Measurements from ENCODE around the gene PGC.

The PGC gene

DNA sequence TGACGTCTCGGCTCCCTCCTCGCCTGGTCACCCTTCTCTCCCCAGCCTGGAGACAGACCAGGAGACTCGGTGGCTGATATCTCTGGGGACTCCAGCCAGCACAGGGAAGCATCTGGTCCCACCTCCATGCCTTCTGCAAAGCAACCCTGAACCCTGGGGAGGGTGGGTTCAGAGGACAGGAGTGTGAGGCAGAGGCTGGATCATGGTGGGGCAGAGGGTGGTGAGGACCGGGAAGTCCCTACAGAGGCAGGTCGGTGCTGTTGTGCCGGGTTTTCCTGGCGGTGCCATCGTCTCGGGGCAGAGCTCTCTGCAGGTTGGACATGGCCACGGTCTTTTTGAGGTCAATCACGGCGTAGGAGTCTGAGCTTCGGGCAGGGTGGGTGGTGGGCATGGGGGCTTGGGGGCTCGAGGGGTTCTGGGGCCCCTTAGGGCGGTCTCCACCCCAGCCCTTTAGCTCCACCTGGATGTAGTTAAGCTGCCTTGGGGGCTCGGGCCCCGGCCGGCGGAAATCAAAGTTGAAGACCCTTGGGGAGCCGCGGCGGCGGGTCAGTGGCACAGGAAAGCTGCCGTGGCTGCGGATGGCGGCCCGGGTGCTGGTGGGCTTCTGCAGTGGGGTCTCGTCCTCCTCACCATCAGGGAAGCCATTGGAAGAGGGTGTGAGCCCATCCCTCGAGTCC, 23.3 kb upstream of the PGC start:
- ATAC-seq (ENCODE audit: insufficient read depth, low read depth), result no peak
- TF ChIP-seq CTCF (IDR thresholded peaks at IDR 0.05; ENCODE audit: borderline replicate concordance, extremely low read depth, low read length, poor library complexity, severe bottlenecking), result no peak
- no peak for TF ChIP-seq EZH2 (IDR thresholded peaks at IDR 0.05; ENCODE audit: borderline replicate concordance, low read depth, low read length, severe bottlenecking)
- H3K36me3 ChIP-seq (ENCODE audit: insufficient read depth, low read length), result peaks cover 40% of the 10 kb centered on the region
- no peak for DNase-seq
- H3K9me3 ChIP-seq (ENCODE audit: insufficient read depth, low read length, severe bottlenecking), result no peaks in the 10 kb centered on the region
- no peak overlapping the region for H3K9ac ChIP-seq (ENCODE audit: low read depth, low read length)
- H4K20me1 ChIP-seq (ENCODE audit: insufficient read depth, low read length), result no peaks in the 10 kb centered on the region
- no peak overlapping the region for H3K27ac ChIP-seq (ENCODE audit: low read length)
- no peak overlapping the region for H2AFZ ChIP-seq (ENCODE audit: low read depth, low read length)
- no peaks in the 10 kb centered on the region for H3K4me1 ChIP-seq (ENCODE audit: insufficient read depth, low read length)
- no peaks in the 10 kb centered on the region for H3K27me3 ChIP-seq (ENCODE audit: insufficient read depth, low read length, poor library complexity)
- H3K4me2 ChIP-seq (ENCODE audit: insufficient read depth, low read length), result no peak overlapping the region
- H3K79me2 ChIP-seq (ENCODE audit: insufficient read depth, low read length), result no peaks in the 10 kb centered on the region
- no peak overlapping the region for H3K4me3 ChIP-seq (ENCODE audit: low read depth in 1 of 2, low read length in 2 of 2)

DNA sequence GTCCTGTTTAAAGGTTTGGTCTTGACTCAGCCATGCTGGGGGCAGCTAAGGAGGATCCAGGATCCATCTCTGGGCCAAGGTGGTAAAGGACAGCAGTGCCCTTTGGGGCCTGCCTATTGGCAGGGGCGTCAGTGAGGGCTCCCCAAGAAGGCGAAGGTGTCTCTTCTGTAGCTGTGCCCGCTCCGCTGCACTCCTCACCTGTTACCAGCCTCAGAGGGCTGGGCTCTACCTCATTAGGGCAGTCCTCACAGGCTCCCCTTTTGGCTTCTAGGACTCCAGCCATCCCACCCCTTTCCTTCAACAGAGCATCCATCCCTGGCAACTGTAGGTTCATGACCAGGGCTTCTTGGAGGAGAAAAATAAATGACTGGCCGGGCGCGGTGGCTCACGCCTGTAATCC, 22.2 kb upstream of the PGC start:
- Histone ChIP-seq H3K9me3 (ENCODE audit: insufficient read depth, low read length, severe bottlenecking) (no peaks in the 10 kb centered on the region), H3K4me2 (ENCODE audit: insufficient read depth, low read length) (no peak overlapping the region), H2AFZ (ENCODE audit: low read depth, low read length) (no peak overlapping the region), H3K9ac (ENCODE audit: low read depth, low read length) (no peak overlapping the region), H3K4me1 (ENCODE audit: insufficient read depth, low read length) (no peaks in the 10 kb centered on the region), H3K79me2 (ENCODE audit: insufficient read depth, low read length) (no peaks in the 10 kb centered on the region), H4K20me1 (ENCODE audit: insufficient read depth, low read length) (no peaks in the 10 kb centered on the region), H3K4me3 (ENCODE audit: low read depth in 1 of 2, low read length in 2 of 2) (no peak overlapping the region), H3K27me3 (ENCODE audit: insufficient read depth, low read length, poor library complexity) (no peaks in the 10 kb centered on the region), H3K27ac (ENCODE audit: low read length) (no peak overlapping the region), H3K36me3 (ENCODE audit: insufficient read depth, low read length) (peaks cover 29% of the 10 kb centered on the region)
- ATAC-seq (ENCODE audit: insufficient read depth, low read depth) (no peak), DNase-seq (no peak)
- no peak for TF ChIP-seq EZH2 (IDR thresholded peaks at IDR 0.05; ENCODE audit: borderline replicate concordance, low read depth, low read length, severe bottlenecking)
- TF ChIP-seq CTCF (IDR thresholded peaks at IDR 0.05; ENCODE audit: borderline replicate concordance, extremely low read depth, low read length, poor library complexity, severe bottlenecking), result no peak

GRCh38 chr6:41768545-41769308, 21.5 kb upstream of the PGC start:
- Histone ChIP-seq H3K9ac (ENCODE audit: low read depth, low read length) (no peak overlapping the region), H3K79me2 (ENCODE audit: insufficient read depth, low read length) (no peaks in the 10 kb centered on the region), H3K9me3 (ENCODE audit: insufficient read depth, low read length, severe bottlenecking) (no peaks in the 10 kb centered on the region), H3K4me2 (ENCODE audit: insufficient read depth, low read length) (no peak overlapping the region), H4K20me1 (ENCODE audit: insufficient read depth, low read length) (no peaks in the 10 kb centered on the region), H3K4me3 (ENCODE audit: low read depth in 1 of 2, low read length in 2 of 2) (no peak overlapping the region), H3K27me3 (ENCODE audit: insufficient read depth, low read length, poor library complexity) (no peaks in the 10 kb centered on the region), H3K4me1 (ENCODE audit: insufficient read depth, low read length) (no peaks in the 10 kb centered on the region), H3K27ac (ENCODE audit: low read length) (no peak overlapping the region), H2AFZ (ENCODE audit: low read depth, low read length) (no peak overlapping the region), H3K36me3 (ENCODE audit: insufficient read depth, low read length) (peaks cover 25% of the 10 kb centered on the region)
- ATAC-seq (ENCODE audit: insufficient read depth, low read depth), result no peak; the same call in 2 of the 3 replicates
- no peak for DNase-seq
- TF ChIP-seq EZH2 (IDR thresholded peaks at IDR 0.05; ENCODE audit: borderline replicate concordance, low read depth, low read length, severe bottlenecking), result no peak
- no peak for TF ChIP-seq CTCF (IDR thresholded peaks at IDR 0.05; ENCODE audit: borderline replicate concordance, extremely low read depth, low read length, poor library complexity, severe bottlenecking)
